ENCODE measurements around the gene JAGN1. TPM values are rescaled to one million over a fixed set of nuclear protein-coding genes. Genes with fewer than 3 reads are reported as not detected.
"Not testable (repeated sequence)": the region's sequence is repeated elsewhere in the genome, so short reads cannot be mapped to it uniquely, and the experiment has no call there.

The JAGN1 gene
- total and polyA plus RNA-seq, 4 donors = 20.7 to 43.7 (median 34.9) TPM

GRCh38 chr3:9897408-9898372, 7.3 kb downstream of the JAGN1 start:
- ATAC-seq (ENCODE audit: insufficient read depth, low FRiP score) = peak; percentile 60
- WGBS, 2 donors = 54 to 66% methylated on average over 4 of the region's 4 CpGs
- peaks cover 4 to 26% (median 14%) of the 10 kb centered on the region in 5 donors for H3K4me1 ChIP-seq (ENCODE audit: control insufficient read depth in 5 of 5, insufficient read depth in 5 of 5, low read length in 5 of 5)
- peak overlapping the region in 1 of 2 donors; percentile 47 for H3K9ac ChIP-seq (ENCODE audit: insufficient read depth in 1 of 2, low read length in 2 of 2)
- peak in 2 of 3 donors; percentile 74 to 86 for DNase-seq
- H3K27me3 ChIP-seq (ENCODE audit: control insufficient read depth in 3 of 3, insufficient read depth in 3 of 3, low read length in 2 of 3) = no peaks in the 10 kb centered on the region
- H3K27ac ChIP-seq (ENCODE audit: low read depth in 1 of 2, low read length in 1 of 2) = peak overlapping the region in 1 of 2 donors; percentile 80
- H3K36me3 ChIP-seq (ENCODE audit: control insufficient read depth in 4 of 4, insufficient read depth in 4 of 4, low read length in 4 of 4) = peaks cover 0 to 10% (median 8%) of the 10 kb centered on the region in 4 donors
- no peaks in the 10 kb centered on the region for H3K9me3 ChIP-seq (ENCODE audit: control insufficient read depth in 4 of 4, insufficient read depth in 3 of 4, low read length in 3 of 4)
- TF ChIP-seq CTCF (IDR thresholded peaks at IDR 0.05; ENCODE audit: control extremely low read depth, extremely low read depth) = no peak
- H3K4me3 ChIP-seq = no peak overlapping the region

GRCh38 chr3:9898467-9899241, 8.2 kb downstream of the JAGN1 start:
- Histone ChIP-seq H3K4me1 (ENCODE audit: control insufficient read depth in 5 of 5, insufficient read depth in 5 of 5, low read length in 5 of 5) (peaks cover 2 to 26% (median 11%) of the 10 kb centered on the region in 5 donors), H3K4me3 (no peak overlapping the region), H3K36me3 (ENCODE audit: control insufficient read depth in 4 of 4, insufficient read depth in 4 of 4, low read length in 4 of 4) (peaks cover 0 to 3% (median under 1%) of the 10 kb centered on the region in 4 donors), H3K9me3 (ENCODE audit: control insufficient read depth in 4 of 4, insufficient read depth in 3 of 4, low read length in 3 of 4) (no peaks in the 10 kb centered on the region), H3K27me3 (ENCODE audit: control insufficient read depth in 3 of 3, insufficient read depth in 3 of 3, low read length in 2 of 3) (no peaks in the 10 kb centered on the region), H3K27ac (ENCODE audit: low read depth in 1 of 2, low read length in 1 of 2) (peak overlapping the region in 1 of 2 donors; percentile 72), H3K9ac (ENCODE audit: insufficient read depth in 1 of 2, low read length in 2 of 2) (peak overlapping the region in 1 of 2 donors; percentile 40)
- DNase-seq (peak; percentile 52 to 70 (median 53)), ATAC-seq (ENCODE audit: insufficient read depth, low FRiP score) (no peak)
- no peak for TF ChIP-seq CTCF (IDR thresholded peaks at IDR 0.05; ENCODE audit: control extremely low read depth, extremely low read depth)
- 60 to 65% methylated on average over 8 of the region's 8 CpGs for WGBS, 2 donors

GRCh38 chr3:9899289-9899791, 8.9 kb downstream of the JAGN1 start:
- DNase-seq = no peak
- Histone ChIP-seq H3K27ac (ENCODE audit: low read depth in 1 of 2, low read length in 1 of 2) (no peak overlapping the region), H3K4me3 (no peak overlapping the region), H3K27me3 (ENCODE audit: control insufficient read depth in 3 of 3, insufficient read depth in 3 of 3, low read length in 2 of 3) (no peaks in the 10 kb centered on the region), H3K9ac (ENCODE audit: insufficient read depth in 1 of 2, low read length in 2 of 2) (no peak overlapping the region), H3K9me3 (ENCODE audit: control insufficient read depth in 4 of 4, insufficient read depth in 3 of 4, low read length in 3 of 4) (no peaks in the 10 kb centered on the region), H3K36me3 (ENCODE audit: control insufficient read depth in 4 of 4, insufficient read depth in 4 of 4, low read length in 4 of 4) (peaks cover 0 to 2% (median 0%) of the 10 kb centered on the region in 4 donors), H3K4me1 (ENCODE audit: control insufficient read depth in 5 of 5, insufficient read depth in 5 of 5, low read length in 5 of 5) (peaks cover 0 to 26% (median 11%) of the 10 kb centered on the region in 5 donors)
- WGBS, 2 donors = 53 to 59% methylated on average over 3 of the region's 3 CpGs
- ATAC-seq (ENCODE audit: insufficient read depth, low FRiP score) = no peak
- TF ChIP-seq CTCF (IDR thresholded peaks at IDR 0.05; ENCODE audit: control extremely low read depth, extremely low read depth) = no peak

- H3K27ac ChIP-seq (ENCODE audit: low read depth in 1 of 2, low read length in 1 of 2); H3K4me3 ChIP-seq; H3K9me3 ChIP-seq (ENCODE audit: control insufficient read depth in 4 of 4, insufficient read depth in 3 of 4, low read length in 3 of 4); H3K36me3 ChIP-seq (ENCODE audit: control insufficient read depth in 4 of 4, insufficient read depth in 4 of 4, low read length in 4 of 4); ATAC-seq (ENCODE audit: insufficient read depth, low FRiP score); H3K27me3 ChIP-seq (ENCODE audit: control insufficient read depth in 3 of 3, insufficient read depth in 3 of 3, low read length in 2 of 3); H3K9ac ChIP-seq (ENCODE audit: insufficient read depth in 1 of 2, low read length in 2 of 2); DNase-seq: not testable (repeated sequence)
- peaks cover 0 to 26% (median 11%) of the 10 kb centered on the region in 5 donors for H3K4me1 ChIP-seq (ENCODE audit: control insufficient read depth in 5 of 5, insufficient read depth in 5 of 5, low read length in 5 of 5)
- 90 to 91% methylated on average over 6 of the region's 6 CpGs for WGBS, 2 donors
Observed at GRCh38 chr3:9900965-9901415, 10.6 kb downstream of the JAGN1 start.

Measured in lung (tissue), 12 donors.